PC-9 (cell line): ENCODE results near the gene HRH1.

Experiments
- EZH2 ChIP-seq: fragments of 200-600 bp; sonication (generic); IDR thresholded peaks from 2 replicates; pipeline ENCODE4 v1.8.0; 2017; ENCODE audit warnings: antibody characterized with exemption, low read depth
- TF ChIP-seq, protein P1 (sequence below): fragments of 200-600 bp; sonication (generic); conservative IDR thresholded peaks from 2 replicates; pipeline ENCODE4 v1.6.1; 2017; ENCODE audit warnings: mixed run types, antibody characterized with exemption, mild to moderate bottlenecking, moderate library complexity

DNA sequence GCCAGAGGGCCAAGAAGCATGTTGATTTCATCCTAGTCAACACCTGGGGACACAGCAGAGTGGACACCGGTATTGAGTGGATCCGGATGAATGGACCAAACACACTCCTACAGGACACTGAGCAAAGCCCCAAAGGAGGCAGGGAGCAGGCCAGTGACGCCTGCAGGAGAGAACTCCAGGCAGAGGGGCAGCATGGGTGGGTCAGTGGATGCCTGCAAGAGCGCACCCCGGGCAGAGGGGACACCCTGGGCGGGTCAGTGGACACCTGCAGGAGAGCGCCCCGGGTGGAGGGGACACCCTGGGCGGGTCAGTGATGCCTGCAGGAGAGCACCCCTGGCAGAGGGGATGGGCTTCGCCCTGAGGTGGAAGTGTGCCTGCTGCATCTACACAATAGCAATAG, 27.6 kb upstream of the HRH1 start:
- TF ChIP-seq, protein P1, sequence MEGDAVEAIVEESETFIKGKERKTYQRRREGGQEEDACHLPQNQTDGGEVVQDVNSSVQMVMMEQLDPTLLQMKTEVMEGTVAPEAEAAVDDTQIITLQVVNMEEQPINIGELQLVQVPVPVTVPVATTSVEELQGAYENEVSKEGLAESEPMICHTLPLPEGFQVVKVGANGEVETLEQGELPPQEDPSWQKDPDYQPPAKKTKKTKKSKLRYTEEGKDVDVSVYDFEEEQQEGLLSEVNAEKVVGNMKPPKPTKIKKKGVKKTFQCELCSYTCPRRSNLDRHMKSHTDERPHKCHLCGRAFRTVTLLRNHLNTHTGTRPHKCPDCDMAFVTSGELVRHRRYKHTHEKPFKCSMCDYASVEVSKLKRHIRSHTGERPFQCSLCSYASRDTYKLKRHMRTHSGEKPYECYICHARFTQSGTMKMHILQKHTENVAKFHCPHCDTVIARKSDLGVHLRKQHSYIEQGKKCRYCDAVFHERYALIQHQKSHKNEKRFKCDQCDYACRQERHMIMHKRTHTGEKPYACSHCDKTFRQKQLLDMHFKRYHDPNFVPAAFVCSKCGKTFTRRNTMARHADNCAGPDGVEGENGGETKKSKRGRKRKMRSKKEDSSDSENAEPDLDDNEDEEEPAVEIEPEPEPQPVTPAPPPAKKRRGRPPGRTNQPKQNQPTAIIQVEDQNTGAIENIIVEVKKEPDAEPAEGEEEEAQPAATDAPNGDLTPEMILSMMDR: no peak
- no peak for TF ChIP-seq EZH2
